ENCODE measurements around the gene GRK5. TPM values are rescaled to one million over a fixed set of nuclear protein-coding genes. Genes with fewer than 3 reads are reported as not detected.

GRK5 gene
- total RNA-seq, 1 experiment from 2014 or later = 29.0 TPM

DNA sequence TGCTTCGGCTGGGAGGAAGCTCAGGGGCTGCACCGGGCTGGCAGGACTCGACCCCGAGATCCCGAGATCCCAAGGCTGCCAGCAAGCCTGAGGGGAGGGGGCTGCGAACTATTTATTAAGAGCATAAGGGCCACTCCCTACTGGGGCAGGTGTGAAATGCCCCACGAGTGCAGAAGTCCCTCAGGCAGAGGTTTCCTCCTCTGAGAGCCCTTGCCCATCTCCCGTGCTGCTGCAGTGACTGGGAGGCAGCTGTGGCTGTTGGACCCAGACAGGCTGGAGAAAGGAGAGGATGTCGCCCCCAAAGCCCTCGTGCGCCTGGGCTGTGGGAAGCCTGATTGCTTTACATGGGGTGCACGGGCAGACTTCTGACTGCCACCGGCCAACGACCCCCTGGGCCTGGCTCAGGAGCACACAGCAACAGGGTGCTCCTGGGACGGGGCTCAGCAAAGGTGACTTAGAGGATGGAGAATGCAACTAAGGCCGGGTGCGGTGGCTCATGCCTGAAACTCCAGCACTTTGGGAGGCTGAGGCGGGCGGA lies 295.3 kb downstream of the GRK5 start:
- in situ Hi-C loops (cut with HindIII; ENCODE audit: low pct_unique_long_range_greater_than_20kb, low sequenced_read_pairs) = no loop called here
- TF ChIP-seq, protein P1, sequence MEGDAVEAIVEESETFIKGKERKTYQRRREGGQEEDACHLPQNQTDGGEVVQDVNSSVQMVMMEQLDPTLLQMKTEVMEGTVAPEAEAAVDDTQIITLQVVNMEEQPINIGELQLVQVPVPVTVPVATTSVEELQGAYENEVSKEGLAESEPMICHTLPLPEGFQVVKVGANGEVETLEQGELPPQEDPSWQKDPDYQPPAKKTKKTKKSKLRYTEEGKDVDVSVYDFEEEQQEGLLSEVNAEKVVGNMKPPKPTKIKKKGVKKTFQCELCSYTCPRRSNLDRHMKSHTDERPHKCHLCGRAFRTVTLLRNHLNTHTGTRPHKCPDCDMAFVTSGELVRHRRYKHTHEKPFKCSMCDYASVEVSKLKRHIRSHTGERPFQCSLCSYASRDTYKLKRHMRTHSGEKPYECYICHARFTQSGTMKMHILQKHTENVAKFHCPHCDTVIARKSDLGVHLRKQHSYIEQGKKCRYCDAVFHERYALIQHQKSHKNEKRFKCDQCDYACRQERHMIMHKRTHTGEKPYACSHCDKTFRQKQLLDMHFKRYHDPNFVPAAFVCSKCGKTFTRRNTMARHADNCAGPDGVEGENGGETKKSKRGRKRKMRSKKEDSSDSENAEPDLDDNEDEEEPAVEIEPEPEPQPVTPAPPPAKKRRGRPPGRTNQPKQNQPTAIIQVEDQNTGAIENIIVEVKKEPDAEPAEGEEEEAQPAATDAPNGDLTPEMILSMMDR (IDR thresholded peaks at IDR 0.05) = no peak
- TF ChIP-seq SIN3A (IDR thresholded peaks at IDR 0.05; ENCODE audit: borderline replicate concordance, insufficient read depth, low read depth, low read length) = no peak
- TF ChIP-seq, protein P2, sequence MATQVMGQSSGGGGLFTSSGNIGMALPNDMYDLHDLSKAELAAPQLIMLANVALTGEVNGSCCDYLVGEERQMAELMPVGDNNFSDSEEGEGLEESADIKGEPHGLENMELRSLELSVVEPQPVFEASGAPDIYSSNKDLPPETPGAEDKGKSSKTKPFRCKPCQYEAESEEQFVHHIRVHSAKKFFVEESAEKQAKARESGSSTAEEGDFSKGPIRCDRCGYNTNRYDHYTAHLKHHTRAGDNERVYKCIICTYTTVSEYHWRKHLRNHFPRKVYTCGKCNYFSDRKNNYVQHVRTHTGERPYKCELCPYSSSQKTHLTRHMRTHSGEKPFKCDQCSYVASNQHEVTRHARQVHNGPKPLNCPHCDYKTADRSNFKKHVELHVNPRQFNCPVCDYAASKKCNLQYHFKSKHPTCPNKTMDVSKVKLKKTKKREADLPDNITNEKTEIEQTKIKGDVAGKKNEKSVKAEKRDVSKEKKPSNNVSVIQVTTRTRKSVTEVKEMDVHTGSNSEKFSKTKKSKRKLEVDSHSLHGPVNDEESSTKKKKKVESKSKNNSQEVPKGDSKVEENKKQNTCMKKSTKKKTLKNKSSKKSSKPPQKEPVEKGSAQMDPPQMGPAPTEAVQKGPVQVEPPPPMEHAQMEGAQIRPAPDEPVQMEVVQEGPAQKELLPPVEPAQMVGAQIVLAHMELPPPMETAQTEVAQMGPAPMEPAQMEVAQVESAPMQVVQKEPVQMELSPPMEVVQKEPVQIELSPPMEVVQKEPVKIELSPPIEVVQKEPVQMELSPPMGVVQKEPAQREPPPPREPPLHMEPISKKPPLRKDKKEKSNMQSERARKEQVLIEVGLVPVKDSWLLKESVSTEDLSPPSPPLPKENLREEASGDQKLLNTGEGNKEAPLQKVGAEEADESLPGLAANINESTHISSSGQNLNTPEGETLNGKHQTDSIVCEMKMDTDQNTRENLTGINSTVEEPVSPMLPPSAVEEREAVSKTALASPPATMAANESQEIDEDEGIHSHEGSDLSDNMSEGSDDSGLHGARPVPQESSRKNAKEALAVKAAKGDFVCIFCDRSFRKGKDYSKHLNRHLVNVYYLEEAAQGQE (IDR thresholded peaks at IDR 0.05; ENCODE audit: insufficient read depth in 1 of 2, low read depth in 2 of 2, low read length in 1 of 2) = no peak
- TF ChIP-seq TCF7L2 (IDR thresholded peaks at IDR 0.05; ENCODE audit: low read depth, low read length) = no peak
- no peak for TF ChIP-seq POLR2AphosphoS5 (IDR thresholded peaks at IDR 0.05; ENCODE audit: low read depth, low read length)
- Histone ChIP-seq H3K4me3 (ENCODE audit: low read depth in 2 of 2, low read length in 2 of 2) (no peak overlapping the region), H3K27ac (ENCODE audit: low read length) (no peak overlapping the region), H3K9me3 (ENCODE audit: control insufficient read depth, insufficient read depth, low read depth, low read length) (no peaks in the 10 kb centered on the region), H3K4me1 (ENCODE audit: control insufficient read depth, insufficient read depth, low read length) (no peaks in the 10 kb centered on the region), H3K36me3 (ENCODE audit: control insufficient read depth, insufficient read depth, low read length) (no peaks in the 10 kb centered on the region), H3K27me3 (ENCODE audit: control insufficient read depth, insufficient read depth, low read length) (no peaks in the 10 kb centered on the region)
- ChIA-PET CTCF (no interaction called here), POLR2A (no interaction called here)
- intact Hi-C loops (cut with micrococcal nuclease; ENCODE audit: unreplicated experiment) = no loop called here
- no peak for DNase-seq (ENCODE audit: low read depth, low spot score)
- no peak for ATAC-seq
- BruUV-seq (replicated peaks) = no TSS peak

DNA sequence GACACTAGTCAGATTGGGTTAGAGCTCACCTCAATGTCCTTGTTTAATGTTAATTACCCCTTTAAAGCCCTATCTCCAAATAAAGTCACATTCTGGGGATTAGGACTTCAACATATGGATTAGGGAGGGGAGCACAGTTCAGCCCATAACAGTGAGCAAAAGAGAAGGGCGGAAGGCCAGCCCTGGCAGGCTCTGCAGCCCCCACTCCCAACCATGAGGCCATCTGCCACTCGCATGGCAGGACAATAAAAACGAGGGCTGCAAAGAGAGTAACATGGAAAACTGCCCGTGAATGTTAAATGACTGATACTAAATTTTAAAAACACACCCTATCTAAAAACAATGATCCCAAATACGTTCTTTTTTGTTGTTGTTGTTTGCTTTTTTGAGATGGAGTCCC lies 296.4 kb downstream of the GRK5 start:
- intact Hi-C loops (cut with micrococcal nuclease; ENCODE audit: unreplicated experiment) = no loop called here
- Histone ChIP-seq H3K27me3 (ENCODE audit: control insufficient read depth, insufficient read depth, low read length) (no peaks in the 10 kb centered on the region), H3K9me3 (ENCODE audit: control insufficient read depth, insufficient read depth, low read depth, low read length) (no peaks in the 10 kb centered on the region), H3K36me3 (ENCODE audit: control insufficient read depth, insufficient read depth, low read length) (no peaks in the 10 kb centered on the region), H3K4me1 (ENCODE audit: control insufficient read depth, insufficient read depth, low read length) (no peaks in the 10 kb centered on the region), H3K27ac (ENCODE audit: low read length) (no peak overlapping the region), H3K4me3 (ENCODE audit: low read depth in 2 of 2, low read length in 2 of 2) (no peak overlapping the region)
- BruUV-seq (replicated peaks) = no TSS peak
- ATAC-seq (no peak), DNase-seq (ENCODE audit: low read depth, low spot score) (no peak)
- in situ Hi-C loops (cut with HindIII; ENCODE audit: low pct_unique_long_range_greater_than_20kb, low sequenced_read_pairs) = no loop called here
- POLR2A ChIA-PET = no interaction called here
- TF ChIP-seq, protein P2 (IDR thresholded peaks at IDR 0.05; ENCODE audit: insufficient read depth in 1 of 2, low read depth in 2 of 2, low read length in 1 of 2) = no peak
- TF ChIP-seq TCF7L2 (IDR thresholded peaks at IDR 0.05; ENCODE audit: low read depth, low read length) = no peak
- CTCF ChIA-PET = no interaction called here

Data from Panc1 (cell line).